Stimulated activated CD8-positive, alpha-beta memory T cell treated with anti-CD3 and anti-CD28 coated beads, Interleukin-15, amount 100 ng/mL, for 48 hours (primary cell): ENCODE results near the gene SLFN14.
"Not testable (repeated sequence)": the region's sequence is repeated elsewhere in the genome, so short reads cannot be mapped to it uniquely, and the experiment has no call there.

Experiments
- DNase-seq, 2 donors: peaks; one replicate each; pipeline ENCODE4 v3.0.0-alpha.2; 2020; ENCODE audit warnings: low read depth in 2 of 2

The SLFN14 gene

GRCh38 chr17:35559495-35560210 lies 966 bp downstream of the SLFN14 start:
- DNase-seq: no peak

DNA sequence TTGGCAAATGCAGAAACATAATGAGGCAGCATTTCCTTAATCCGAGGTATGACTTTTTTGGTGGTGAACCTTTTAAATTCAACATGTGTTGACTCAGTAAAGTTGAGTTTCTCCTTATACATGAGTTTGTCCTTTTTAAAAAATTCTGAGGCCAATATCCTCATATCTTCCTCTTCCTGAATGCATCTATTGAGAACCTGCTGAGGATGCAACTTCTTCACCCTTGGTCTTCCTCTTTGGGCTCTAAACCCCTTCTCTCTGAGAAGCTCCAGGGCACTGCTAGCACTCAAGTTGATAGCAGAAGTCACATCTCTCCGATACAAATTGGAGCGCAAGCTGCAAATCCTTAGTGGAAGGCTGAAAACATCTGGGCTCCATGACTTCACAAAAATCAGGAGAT lies 3.3 kb downstream of the SLFN14 start:
- DNase-seq: no peak

GRCh38 chr17:35555691-35556090 lies 4.9 kb downstream of the SLFN14 start:
- no peak for DNase-seq

DNA sequence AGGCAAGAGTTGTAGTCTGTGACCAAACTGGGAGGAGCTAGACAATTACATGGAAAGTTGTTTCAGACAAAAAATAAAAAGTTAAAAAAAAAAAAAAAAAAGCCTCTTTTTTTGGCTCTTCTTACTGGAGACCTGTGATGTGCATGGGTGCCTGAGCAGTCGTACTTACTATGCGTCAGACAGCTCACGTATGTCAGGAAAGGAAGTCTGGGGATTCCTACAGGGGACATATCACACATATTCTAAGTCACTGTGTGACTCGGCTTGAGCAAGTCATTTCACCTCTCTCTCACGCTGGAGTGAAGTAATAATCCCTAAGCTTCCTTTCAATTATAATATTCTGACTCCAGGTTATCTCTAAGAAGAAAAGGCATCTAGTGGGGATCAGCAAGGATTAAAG lies 6.0 kb downstream of the SLFN14 start:
- no peak for DNase-seq

DNA sequence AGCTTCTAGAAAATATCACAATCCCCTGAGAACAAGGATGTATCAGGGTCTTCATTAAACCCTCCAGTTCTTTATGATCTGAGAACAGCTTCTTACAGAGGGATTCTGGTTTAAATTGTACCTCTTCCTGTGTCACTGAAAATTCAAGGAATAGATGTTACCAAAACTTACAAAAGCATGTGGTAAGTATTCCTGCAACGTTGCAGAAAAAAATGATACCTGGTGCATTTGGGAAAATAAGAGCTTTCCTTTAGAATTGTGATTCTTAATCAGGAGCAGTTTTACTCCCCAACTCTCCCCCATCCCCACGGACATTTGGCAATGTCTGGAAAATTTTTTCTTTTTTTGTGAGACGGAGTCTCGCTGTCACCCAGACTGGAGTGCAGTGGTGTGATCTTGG lies 7.3 kb downstream of the SLFN14 start:
- DNase-seq: no peak

DNA sequence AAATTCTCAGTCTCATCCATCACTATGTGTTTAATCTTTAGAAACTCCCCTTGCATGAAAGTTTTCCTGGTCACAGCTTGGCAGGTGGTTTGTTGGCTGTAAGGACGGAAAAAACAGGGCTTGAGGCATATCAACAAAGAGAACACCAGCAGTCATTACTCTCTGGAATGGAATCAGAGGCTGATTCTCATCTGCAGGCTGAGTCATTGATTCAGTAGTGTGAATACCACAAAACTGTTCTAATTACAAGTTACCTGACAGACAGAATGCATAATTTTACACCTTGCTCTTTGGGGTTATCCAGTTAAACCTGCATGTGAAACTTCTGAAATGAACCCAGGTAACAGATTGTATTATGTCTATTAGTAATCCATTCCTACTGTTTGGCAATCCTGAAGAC lies 11.6 kb downstream of the SLFN14 start:
- no peak for DNase-seq

DNA sequence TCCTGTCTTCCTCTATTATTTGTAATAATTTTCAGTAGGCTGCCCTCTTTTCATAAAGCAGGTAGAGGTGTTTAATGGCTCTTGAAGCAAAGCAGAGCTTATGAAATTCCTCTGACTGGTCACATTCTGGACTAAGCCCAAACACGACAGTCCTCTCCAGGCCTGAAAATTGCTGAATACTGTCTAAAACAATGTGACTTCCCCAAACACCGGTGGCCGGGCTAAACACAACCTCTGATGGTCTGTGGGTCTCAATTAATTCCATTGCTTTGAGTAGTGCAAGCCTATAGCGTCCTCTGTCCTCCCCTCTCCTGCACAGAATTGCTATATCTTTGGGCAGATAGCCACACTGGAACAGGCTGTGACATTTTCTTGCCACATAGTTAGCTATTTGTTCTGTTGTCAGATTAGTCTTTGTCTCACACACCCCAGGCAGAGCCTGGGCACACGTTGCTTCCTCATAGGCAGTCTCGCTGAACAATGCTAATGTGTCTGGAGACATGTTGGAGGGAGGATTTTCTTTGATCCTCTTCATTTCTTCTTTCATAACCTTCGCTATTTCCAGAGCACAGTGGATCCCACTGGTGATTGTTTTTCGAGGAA lies 12.3 kb downstream of the SLFN14 start:
- no peak for DNase-seq

- DNase-seq: no peak
Measured at GRCh38 chr17:35546487-35546886, 14.1 kb downstream of the SLFN14 start.

DNA sequence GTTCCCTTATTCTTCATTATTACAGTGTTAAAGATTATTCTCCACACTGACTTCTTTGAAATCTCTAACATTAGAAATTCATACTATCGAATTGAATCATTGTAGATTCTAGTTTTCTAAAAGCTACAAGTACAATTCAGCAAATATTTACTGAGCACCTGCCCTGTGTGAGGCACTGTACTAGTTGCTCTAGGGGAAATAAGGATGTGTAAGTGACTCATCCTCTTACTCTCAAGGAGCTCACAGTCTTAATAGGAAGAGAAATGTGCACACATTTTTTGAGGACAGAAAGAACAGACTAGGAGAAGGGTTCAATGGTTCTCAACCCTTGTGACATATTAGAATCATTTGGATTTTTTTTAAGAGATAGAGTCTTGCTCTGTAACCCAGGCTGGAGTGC lies 15.5 kb downstream of the SLFN14 start:
- no peak for DNase-seq

DNA sequence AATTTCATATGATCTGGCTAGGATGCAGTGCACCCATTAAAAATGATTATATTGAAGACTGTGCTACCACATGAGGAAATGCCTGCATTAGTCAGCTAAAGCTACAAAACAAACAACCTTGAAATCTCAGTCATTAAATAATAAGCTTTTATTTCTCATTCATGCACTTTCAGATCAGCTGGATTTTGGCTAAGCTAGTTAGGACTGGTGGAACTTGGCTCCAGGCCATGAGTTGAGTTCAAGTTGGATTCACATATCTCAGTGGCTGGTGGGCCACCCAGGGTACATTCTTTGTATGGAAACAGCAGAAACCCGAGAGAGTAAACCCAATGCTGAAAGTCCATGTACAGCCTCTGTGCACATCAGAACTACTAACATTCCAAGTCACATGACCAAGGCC lies 16.8 kb downstream of the SLFN14 start:
- no peak for DNase-seq

DNA sequence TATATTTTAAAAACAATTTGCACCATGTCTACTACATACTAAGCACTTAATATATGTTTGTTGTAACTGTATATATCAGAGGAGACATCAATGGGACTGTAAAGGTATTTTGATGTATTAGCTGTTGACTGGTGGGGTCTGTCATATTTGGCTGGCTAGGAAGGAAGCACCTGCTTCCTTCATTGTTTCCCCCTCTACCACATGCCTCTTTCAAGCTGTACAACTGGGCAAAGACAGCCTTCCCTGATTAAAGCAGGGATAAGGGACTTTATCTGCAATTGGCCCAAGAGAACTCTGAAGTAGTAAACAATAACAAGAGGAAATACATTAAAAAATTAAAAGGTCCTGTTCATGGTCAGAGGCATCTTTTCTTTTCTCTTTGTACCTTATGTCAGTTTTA lies 17.6 kb downstream of the SLFN14 start:
- DNase-seq: no peak

GRCh38 chr17:35541434-35541833 lies 19.2 kb downstream of the SLFN14 start:
- DNase-seq: no peak

- no peak for DNase-seq
Measured at GRCh38 chr17:35540589-35541404, 19.8 kb downstream of the SLFN14 start.

- DNase-seq: no peak
Measured at GRCh38 chr17:35539659-35540026, 21.0 kb downstream of the SLFN14 start.

- no peak for DNase-seq
Measured at GRCh38 chr17:35537601-35538141, 22.9 kb downstream of the SLFN14 start, which contains the start of gene SLFN12L. Gene SLFN12L (minus strand): TSS chr17:35537678. CDS start chr17:35522364, 15,314 bp downstream.

DNA sequence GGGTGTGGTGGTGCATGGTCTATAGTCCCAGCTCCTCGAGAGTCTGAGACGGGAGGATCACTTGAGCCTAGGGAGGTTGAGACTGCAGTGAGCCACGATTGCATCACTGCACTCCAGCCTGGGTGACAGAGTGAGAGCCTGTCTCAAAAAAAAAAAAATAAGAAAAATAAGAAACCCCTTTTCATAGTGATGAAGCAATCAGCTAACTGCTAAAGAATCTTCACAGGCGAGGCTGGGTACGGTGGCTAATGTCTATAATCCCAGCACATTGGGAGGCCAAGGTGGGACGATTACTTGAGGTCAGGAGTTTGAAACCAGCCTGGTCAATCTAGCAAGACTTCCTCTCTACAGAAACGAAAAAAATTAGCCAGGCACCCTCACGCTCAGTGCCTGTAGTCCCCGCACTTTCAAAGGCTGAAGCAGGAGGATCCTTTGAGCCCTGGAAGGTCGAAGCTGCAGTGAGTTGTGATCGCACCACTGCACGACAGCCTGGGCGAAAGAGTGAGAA lies 23.9 kb downstream of the SLFN14 start:
- no peak for DNase-seq

DNA sequence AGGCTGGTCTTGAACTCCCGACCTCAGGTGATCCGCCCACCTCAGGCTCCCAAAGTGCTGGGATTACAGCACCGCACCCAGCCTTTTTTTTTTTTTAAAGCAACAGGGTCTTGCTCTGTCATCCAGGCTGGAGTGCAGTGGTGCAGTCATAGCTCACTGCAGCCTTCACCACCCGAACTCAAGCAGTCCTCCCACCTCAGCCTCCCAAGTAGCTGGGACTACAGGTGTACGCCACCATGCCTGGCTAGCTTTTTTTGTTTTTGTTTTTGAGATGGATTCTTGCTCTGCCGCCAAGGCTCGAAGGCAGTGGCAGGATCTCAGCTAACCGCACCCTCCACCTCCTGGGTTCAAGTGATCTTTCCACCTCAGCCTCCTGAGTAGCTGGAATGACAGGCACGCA lies 25.2 kb downstream of the SLFN14 start:
- DNase-seq: not testable (repeated sequence)

GRCh38 chr17:35534576-35535093 lies 26.0 kb downstream of the SLFN14 start:
- DNase-seq: no peak

GRCh38 chr17:35531160-35531559 lies 29.5 kb downstream of the SLFN14 start:
- DNase-seq: no peak

DNA sequence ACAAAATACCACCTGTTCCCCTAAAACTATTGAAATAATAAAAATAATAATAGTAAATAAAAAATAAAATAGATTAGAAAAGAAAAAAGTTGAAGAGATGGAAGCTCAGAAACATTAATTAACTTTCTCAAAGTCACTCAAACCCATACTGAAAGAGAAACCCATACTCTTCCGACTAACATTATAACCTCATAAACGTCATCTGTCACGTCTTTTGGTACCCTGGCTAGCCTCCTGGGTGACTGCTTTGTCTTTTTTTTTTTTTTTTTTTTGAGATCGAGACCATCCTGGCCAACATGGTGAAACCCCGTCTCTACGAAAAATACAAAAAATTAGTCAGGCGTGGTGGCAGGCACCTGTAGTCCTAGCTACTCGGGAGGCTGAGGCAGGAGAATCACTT lies 30.8 kb downstream of the SLFN14 start:
- DNase-seq: no peak

DNA sequence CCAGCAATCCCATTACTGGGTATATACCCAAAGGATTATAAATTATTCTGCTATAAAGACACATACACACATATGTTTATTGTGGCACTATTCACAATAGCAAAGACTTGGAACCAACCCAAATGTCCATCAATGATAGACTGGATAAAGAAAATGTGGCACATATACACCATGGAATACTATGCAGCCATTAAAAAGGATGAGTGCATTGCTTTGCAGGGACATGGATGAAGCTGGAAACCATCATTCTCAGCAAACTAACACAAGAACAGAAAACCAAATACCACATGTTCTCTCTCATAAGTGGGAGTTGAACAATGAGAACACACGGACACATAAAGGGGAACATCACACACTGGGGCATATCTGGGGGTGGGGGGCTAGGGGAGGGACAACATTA lies 31.3 kb downstream of the SLFN14 start:
- DNase-seq: not testable (repeated sequence)

- DNase-seq: no peak
Measured at GRCh38 chr17:35523296-35523695, 37.3 kb downstream of the SLFN14 start.
